PC-3 (cell line): ENCODE measurements around the gene RRAGD. TPM values are rescaled to one million over a fixed set of nuclear protein-coding genes. Genes with fewer than 3 reads are reported as not detected.

Source experiments
- ATAC-seq: fragments of 200-7000 bp; cut with Tn5 transposase; 2 replicates; pipeline ENCODE4 v1.9.1; 2020; ENCODE audit warnings: mild to moderate bottlenecking, moderate library complexity
- BruUV-seq: library from RNA; stranded (reverse); fragments of 400-500 nt; replicated peaks from 2 replicates; lab custom pipeline; 2021; lab: Mats Ljungman, UMichigan
- CTCF ChIA-PET: fragments of 300-600 bp; sonication (Branson Sonifier 250); formaldehyde crosslinking; loops from one replicate; lab custom pipeline; 2022; ENCODE audit warnings: antibody characterized with exemption; lab: Charles Lee
- POLR2A ChIA-PET: fragments of 300-600 bp; sonication (Branson Sonifier 250); formaldehyde crosslinking; loops from one replicate; lab custom pipeline; 2022; ENCODE audit warnings: antibody characterized with exemption; ENCODE audit not compliant: unreplicated experiment; lab: Charles Lee
- DNase-seq: peaks from one replicate; pipeline ENCODE4 v3.0.0-alpha.2; 2015
- H2AFZ ChIP-seq: fragments of 300-600 bp; sonication (generic); 2 replicates; pipeline ENCODE4 v1.6.0; 2016; ENCODE audit warnings: antibody characterized with exemption, low read length
- H3F3A ChIP-seq: fragments of 300-600 bp; sonication (generic); one replicate; pipeline ENCODE4 v1.6.0; 2017; ENCODE audit warnings: antibody characterized with exemption, low read length, control low read depth, mild to moderate bottlenecking; ENCODE audit not compliant: unreplicated experiment
- H3K27ac ChIP-seq: fragments of 300-600 bp; sonication (generic); 2 replicates; pipeline ENCODE4 v1.5.1; 2016; ENCODE audit warnings: mild to moderate bottlenecking, low read length
- H3K27me3 ChIP-seq: fragments of 300-600 bp; sonication (generic); 2 replicates; pipeline ENCODE4 v1.6.1; 2016; ENCODE audit warnings: low read length, mixed read lengths
- H3K36me3 ChIP-seq: fragments of 300-600 bp; sonication (generic); 2 replicates; pipeline ENCODE4 v1.6.1; 2016; ENCODE audit warnings: low read depth, mixed run types, low read length, mixed read lengths
- H3K4me1 ChIP-seq: fragments of 300-600 bp; sonication (generic); 2 replicates; pipeline ENCODE4 v1.5.1; 2016; ENCODE audit warnings: low read length; ENCODE audit not compliant: insufficient read depth
- H3K4me2 ChIP-seq: fragments of 300-600 bp; sonication (generic); 2 replicates; pipeline ENCODE4 v1.6.0; 2016; ENCODE audit warnings: low read length
- H3K4me3 ChIP-seq: fragments of 300-600 bp; sonication (generic); 2 replicates; pipeline ENCODE4 v1.5.1; 2016; ENCODE audit warnings: mild to moderate bottlenecking, low read length, mixed read lengths
- H3K79me2 ChIP-seq: fragments of 300-600 bp; sonication (generic); 2 replicates; pipeline ENCODE4 v1.6.1; 2017; ENCODE audit warnings: low read length, mixed read lengths
- H3K9ac ChIP-seq: fragments of 300-600 bp; sonication (generic); 2 replicates; pipeline ENCODE4 v1.6.0; 2016; ENCODE audit warnings: mild to moderate bottlenecking, low read length
- H3K9me2 ChIP-seq: fragments of 300-600 bp; sonication (generic); replicated peaks from 2 replicates; pipeline ENCODE4 v1.6.1; 2016; ENCODE audit warnings: mixed run types, low read length, mixed read lengths
- H3K9me3 ChIP-seq: fragments of 300-600 bp; sonication (generic); 2 replicates; pipeline ENCODE4 v1.6.1; 2016; ENCODE audit warnings: low read length, mixed read lengths
- H4K20me1 ChIP-seq: fragments of 300-600 bp; sonication (generic); 2 replicates; pipeline ENCODE4 v1.6.1; 2016; ENCODE audit warnings: low read length, mixed read lengths
- CTCF ChIP-seq: fragments of 300-600 bp; sonication (generic); conservative IDR thresholded peaks from 2 replicates; pipeline ENCODE4 v1.5.1; 2017; ENCODE audit warnings: antibody characterized with exemption, low read depth, mild to moderate bottlenecking, low read length
- EZH2 ChIP-seq: fragments of 300-600 bp; sonication (generic); IDR thresholded peaks from one replicate; pipeline ENCODE4 v1.6.1; 2017; ENCODE audit warnings: antibody characterized with exemption, mild to moderate bottlenecking, low read length; ENCODE audit not compliant: unreplicated experiment
- EZH2phosphoT487 ChIP-seq: fragments of 300-600 bp; sonication (generic); IDR thresholded peaks from 2 replicates; pipeline ENCODE4 v1.6.1; 2018; ENCODE audit warnings: mild to moderate bottlenecking, antibody characterized with exemption, low read length, borderline replicate concordance
- intact Hi-C: fragments of 100-400 bp; cut with micrococcal nuclease; formaldehyde crosslinking; loops from 2 replicates; pipeline ENCODE4 v1.9.0; 2023
- total RNA-seq: library from RNA; depleted of rRNA; stranded (reverse); fragments of >200 nt; gene quantifications from 2 replicates; pipeline ENCODE4 v1.2.3, GENCODE V29; 2014

RRAGD gene
- total RNA-seq, 1 experiment from 2014 or later, result 0.62 TPM

GRCh38 chr6:89409461-89410035 lies 2.5 kb downstream of the RRAGD start:
- ATAC-seq (no peak), DNase-seq (no peak)
- Histone ChIP-seq H3K79me2 (no peaks in the 10 kb centered on the region), H4K20me1 (no peaks in the 10 kb centered on the region), H3K27ac (no peak overlapping the region), H3K9ac (no peak overlapping the region), H3F3A (no peaks in the 10 kb centered on the region), H3K9me3 (no peaks in the 10 kb centered on the region), H3K4me3 (no peak overlapping the region), H3K36me3 (no peaks in the 10 kb centered on the region), H3K9me2 (no peaks in the 10 kb centered on the region), H3K27me3 (peaks cover 51% of the 10 kb centered on the region), H3K4me2 (no peak overlapping the region), H2AFZ (no peak overlapping the region), H3K4me1 (peaks cover 7% of the 10 kb centered on the region; the same call in 1 of the 2 replicates)
- CTCF ChIA-PET, result no interaction called here
- no TSS peak for BruUV-seq
- intact Hi-C loops, result no loop called here
- POLR2A ChIA-PET, result no interaction called here
- no peak for TF ChIP-seq EZH2
- no peak for TF ChIP-seq CTCF
- TF ChIP-seq EZH2phosphoT487, result no peak

GRCh38 chr6:89406141-89406540 lies 5.9 kb downstream of the RRAGD start:
- POLR2A ChIA-PET, result no interaction called here
- no peaks in the 10 kb centered on the region for H4K20me1 ChIP-seq
- H3K4me1 ChIP-seq, result no peaks in the 10 kb centered on the region; the same call in 1 of the 2 replicates
- H3K79me2 ChIP-seq, result no peaks in the 10 kb centered on the region
- H3K9ac ChIP-seq, result no peak overlapping the region
- CTCF ChIA-PET, result no interaction called here
- no peak overlapping the region for H3K27ac ChIP-seq
- no peaks in the 10 kb centered on the region for H3K9me3 ChIP-seq
- intact Hi-C loops, result no loop called here
- H3F3A ChIP-seq, result no peaks in the 10 kb centered on the region
- H3K36me3 ChIP-seq, result no peaks in the 10 kb centered on the region
- ATAC-seq (no peak), DNase-seq (no peak)
- H3K27me3 ChIP-seq, result peaks cover 27% of the 10 kb centered on the region
- TF ChIP-seq EZH2 (no peak), CTCF (no peak), EZH2phosphoT487 (no peak)
- BruUV-seq, result no TSS peak
- H3K4me3 ChIP-seq, result no peak overlapping the region
- no peak overlapping the region for H3K4me2 ChIP-seq
- no peaks in the 10 kb centered on the region for H3K9me2 ChIP-seq
- H2AFZ ChIP-seq, result no peak overlapping the region

- no peaks in the 10 kb centered on the region for H3K36me3 ChIP-seq
- ATAC-seq, result no peak
- CTCF ChIA-PET, result no interaction called here
- no peaks in the 10 kb centered on the region for H4K20me1 ChIP-seq
- TF ChIP-seq EZH2phosphoT487 (no peak), EZH2 (no peak), CTCF (no peak)
- H3K4me1 ChIP-seq, result no peaks in the 10 kb centered on the region
- H3K27ac ChIP-seq, result no peak overlapping the region
- H3K4me3 ChIP-seq, result no peak overlapping the region
- POLR2A ChIA-PET, result interaction anchor here (0.7 kb wide), 1 partner anchor 8 kb away, joined by 4 read pairs; no protein-coding TSS in a partner anchor
- H3K9me2 ChIP-seq, result no peaks in the 10 kb centered on the region
- no TSS peak for BruUV-seq
- no peaks in the 10 kb centered on the region for H3F3A ChIP-seq
- peaks cover 15% of the 10 kb centered on the region; the same call in 1 of the 2 replicates for H3K27me3 ChIP-seq
- no peaks in the 10 kb centered on the region for H3K79me2 ChIP-seq
- intact Hi-C loops, result no loop called here
- DNase-seq, result no peak
- no peak overlapping the region for H3K9ac ChIP-seq
- H3K9me3 ChIP-seq, result no peaks in the 10 kb centered on the region
- H2AFZ ChIP-seq, result no peak overlapping the region
- no peak overlapping the region for H3K4me2 ChIP-seq
These were observed 7.6 kb downstream of the RRAGD start for GRCh38 chr6:89404512-89404911.
